ENCODE measurements around the gene CACNA2D1.

CACNA2D1 gene

DNA sequence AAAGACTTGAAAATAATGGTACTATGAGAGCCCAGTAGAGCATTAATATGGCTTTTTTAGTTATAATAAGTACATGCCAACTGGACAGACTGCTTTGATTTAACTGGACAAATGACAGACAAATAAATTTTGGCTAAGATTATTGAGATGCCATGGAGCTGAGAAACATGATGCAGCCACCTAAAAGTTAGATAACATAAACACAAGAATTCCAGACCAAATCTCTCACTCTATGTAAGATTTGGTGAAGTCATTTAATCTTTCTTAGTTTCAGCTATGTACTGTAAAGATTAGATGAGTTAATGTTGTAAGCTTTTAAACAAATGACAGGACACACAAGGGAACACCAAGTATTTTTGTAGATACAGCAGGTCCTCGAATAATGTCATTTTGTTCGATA is 118.2 kb downstream of the CACNA2D1 start:
- DNase-seq (ENCODE audit: insufficient read length, low spot score), result no peak
- no peak for FAIRE-seq
- TF ChIP-seq POLR2A (IDR thresholded peaks at IDR 0.05; ENCODE audit: low read depth, low read length), result no peak

DNA sequence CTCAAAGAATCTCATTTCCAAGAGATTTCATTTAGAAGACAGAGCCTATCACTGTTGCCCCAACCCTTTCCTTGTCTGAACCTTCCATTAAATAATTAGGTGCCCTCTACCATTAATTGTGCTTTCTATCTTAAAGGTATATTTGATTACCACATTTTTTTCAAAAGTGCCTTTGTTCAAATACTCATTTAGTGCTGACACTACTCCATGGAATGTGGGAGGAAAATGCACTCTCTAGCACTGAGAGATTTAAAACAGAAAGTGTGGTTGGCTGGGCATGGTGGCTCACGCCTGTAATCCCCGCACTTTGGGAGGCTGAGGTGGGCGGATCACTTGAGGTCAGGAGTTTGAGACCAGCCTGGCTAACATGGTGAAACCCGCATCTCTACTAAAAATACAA is 119.8 kb downstream of the CACNA2D1 start:
- DNase-seq (ENCODE audit: insufficient read length, low spot score), result no peak
- FAIRE-seq, result no peak
- no peak for TF ChIP-seq POLR2A (IDR thresholded peaks at IDR 0.05; ENCODE audit: low read depth, low read length)

DNA sequence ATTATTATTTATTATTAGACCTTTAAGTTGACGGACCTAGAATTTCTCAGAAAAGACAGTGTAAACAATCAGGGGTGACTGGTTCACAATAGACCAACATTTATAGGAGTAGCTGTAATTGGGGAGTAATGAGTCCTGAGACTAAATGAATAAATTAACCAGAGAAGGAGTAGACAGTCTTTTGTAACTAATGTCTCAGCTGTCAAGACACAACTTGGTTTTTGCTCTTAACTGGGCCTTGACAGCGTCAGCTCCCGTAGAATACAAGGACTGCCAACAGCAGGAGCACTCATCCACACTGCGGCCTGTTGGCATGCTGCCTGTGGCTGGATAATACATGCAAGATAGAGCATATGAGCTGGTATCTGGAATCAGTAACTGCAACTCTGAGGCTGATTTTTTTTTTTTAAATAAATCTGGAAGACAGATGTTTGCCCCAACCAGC is 123.9 kb downstream of the CACNA2D1 start:
- FAIRE-seq (no peak), DNase-seq (ENCODE audit: insufficient read length, low spot score) (no peak)
- no peak for TF ChIP-seq POLR2A (IDR thresholded peaks at IDR 0.05; ENCODE audit: low read depth, low read length)

DNA sequence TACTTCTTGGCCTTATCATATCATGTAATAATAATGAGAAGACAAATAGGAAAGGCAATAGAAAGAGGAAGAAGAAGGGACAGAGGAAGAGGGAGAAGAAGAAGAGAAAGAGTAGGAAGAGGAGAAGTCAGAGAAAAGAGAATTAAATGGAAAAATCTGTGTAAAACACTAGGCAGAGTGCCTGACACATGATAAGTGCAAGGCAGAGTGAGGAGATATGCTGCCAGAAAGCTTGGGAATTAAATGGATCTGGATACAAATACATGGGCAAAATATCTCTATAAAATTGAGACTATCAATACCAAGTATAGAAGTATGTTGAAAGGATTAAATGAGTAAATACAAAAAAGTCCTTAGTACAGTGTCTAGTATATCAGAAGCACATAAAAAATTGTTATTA is 124.8 kb downstream of the CACNA2D1 start:
- no peak for TF ChIP-seq POLR2A (IDR thresholded peaks at IDR 0.05; ENCODE audit: low read depth, low read length)
- FAIRE-seq, result no peak
- DNase-seq (ENCODE audit: insufficient read length, low spot score), result no peak

DNA sequence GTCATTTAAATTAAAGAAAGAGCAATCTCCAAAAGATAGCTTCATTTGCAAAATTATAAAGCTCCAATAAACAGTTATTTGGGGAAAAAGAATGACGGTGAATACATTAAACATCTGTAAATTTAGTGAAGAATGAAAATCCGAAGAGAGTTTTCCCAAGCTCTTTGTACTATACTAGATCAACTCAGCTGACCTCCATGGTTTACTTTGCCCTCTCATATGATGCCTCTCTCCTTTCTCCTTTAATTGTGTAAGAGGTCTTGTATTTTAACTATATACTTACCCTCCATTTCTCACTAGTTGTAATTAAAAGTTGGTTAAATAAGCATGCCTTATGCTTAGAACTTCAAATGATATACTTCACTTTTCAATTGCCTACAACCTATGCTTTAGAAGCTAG is 125.8 kb downstream of the CACNA2D1 start:
- TF ChIP-seq POLR2A (IDR thresholded peaks at IDR 0.05; ENCODE audit: low read depth, low read length), result no peak
- DNase-seq (ENCODE audit: insufficient read length, low spot score) (no peak), FAIRE-seq (no peak)

DNA sequence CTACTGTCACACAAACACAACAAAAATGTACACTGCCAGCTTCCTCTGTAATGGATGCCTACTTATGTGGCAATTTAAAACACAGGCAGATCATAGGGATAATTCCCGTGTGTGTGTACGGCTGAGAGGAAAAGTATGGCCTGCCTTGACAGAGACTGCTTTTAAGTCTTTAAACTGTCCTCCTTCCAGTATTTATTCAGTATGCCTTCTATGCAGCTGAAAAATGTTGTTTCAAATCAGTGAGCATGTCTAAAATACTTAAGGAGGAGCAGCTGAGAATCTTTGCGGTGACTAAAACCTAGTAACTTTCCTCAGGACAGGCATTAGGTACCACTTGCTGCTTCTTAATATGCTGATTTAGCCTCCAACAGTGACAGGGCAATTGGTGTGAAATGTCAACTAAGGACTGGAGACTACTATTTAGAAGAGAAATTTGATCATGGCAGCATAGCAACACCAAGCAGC is 126.3 kb downstream of the CACNA2D1 start:
- no peak for FAIRE-seq
- no peak for TF ChIP-seq POLR2A (IDR thresholded peaks at IDR 0.05; ENCODE audit: low read depth, low read length)

DNA sequence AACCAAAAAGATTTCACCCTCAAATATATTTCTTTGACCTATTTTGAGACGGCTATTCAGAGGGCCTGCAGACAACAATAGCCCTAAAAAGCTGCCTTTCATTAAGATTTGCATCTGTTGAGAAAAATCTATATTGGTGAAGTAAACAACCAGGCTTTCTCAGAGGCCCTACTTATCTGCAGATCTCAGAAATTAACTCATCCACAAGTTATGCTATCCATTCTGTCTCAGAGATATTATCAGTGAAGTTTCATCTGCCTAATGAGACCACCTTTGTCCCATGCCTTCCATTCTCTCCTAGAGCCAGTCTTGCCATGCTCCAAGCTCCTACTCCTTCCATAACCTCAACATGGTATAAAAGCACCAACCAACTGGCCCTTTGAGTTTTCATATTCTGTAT is 130.3 kb downstream of the CACNA2D1 start:
- no peak for DNase-seq (ENCODE audit: insufficient read length, low spot score)
- no peak for TF ChIP-seq POLR2A (IDR thresholded peaks at IDR 0.05; ENCODE audit: low read depth, low read length)
- no peak for FAIRE-seq

More for the DNA sequence above, 126.3 kb downstream of the CACNA2D1 start:
- no peak for DNase-seq (ENCODE audit: insufficient read length, low spot score)

DNA sequence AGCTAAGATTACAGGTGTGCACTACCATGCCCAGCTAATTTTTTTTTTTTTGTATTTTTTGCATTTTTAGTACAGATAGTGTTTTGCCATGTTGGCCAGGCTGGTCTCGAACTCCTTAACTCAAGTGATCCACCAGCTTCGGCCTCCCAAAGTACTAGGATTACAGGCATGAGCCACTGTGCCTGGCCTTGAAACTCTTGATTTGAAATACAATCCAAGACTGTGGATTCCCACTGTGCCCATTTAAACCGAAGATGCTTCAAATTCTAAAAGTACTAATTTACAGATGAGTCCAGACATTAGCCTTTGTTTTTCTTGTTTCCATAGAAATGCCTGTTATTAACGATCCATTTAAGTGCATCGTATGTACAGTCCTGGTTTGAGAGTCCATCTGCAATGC is 130.9 kb downstream of the CACNA2D1 start:
- no peak for DNase-seq (ENCODE audit: insufficient read length, low spot score)
- no peak for FAIRE-seq
- TF ChIP-seq POLR2A (IDR thresholded peaks at IDR 0.05; ENCODE audit: low read depth, low read length), result no peak

DNA sequence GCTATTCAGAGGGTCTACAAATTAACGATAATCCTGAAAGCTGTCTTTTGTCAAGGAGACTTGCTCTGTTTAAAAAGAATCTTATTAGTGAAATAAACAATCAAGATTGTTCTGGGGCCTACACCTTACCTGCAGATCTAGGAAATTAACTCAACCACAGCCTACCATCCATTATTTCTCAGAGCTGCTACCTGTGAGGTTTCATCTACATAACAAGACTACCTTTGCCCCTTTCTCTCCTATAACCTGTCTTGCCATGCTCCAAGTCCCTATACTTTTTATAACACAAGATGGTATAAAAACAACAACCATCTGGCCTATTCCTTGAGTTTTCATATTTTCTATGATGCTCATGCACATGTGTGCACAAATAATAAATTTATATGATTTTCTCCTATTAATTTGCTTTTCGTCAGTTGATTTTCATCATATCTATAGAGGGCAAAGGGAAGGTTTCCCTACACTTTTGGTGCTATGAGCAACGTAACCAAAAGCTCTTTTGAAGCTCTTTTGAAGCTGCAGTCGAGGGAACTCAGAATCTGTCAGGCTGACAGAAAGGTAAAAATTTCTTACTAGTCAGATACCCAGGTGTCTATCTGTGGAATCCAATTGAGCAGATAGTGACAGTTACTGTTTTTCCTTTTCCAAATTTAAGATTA is 138.1 kb downstream of the CACNA2D1 start:
- no peak for DNase-seq (ENCODE audit: insufficient read length, low spot score)
- no peak for FAIRE-seq
- no peak for TF ChIP-seq POLR2A (IDR thresholded peaks at IDR 0.05; ENCODE audit: low read depth, low read length)

DNA sequence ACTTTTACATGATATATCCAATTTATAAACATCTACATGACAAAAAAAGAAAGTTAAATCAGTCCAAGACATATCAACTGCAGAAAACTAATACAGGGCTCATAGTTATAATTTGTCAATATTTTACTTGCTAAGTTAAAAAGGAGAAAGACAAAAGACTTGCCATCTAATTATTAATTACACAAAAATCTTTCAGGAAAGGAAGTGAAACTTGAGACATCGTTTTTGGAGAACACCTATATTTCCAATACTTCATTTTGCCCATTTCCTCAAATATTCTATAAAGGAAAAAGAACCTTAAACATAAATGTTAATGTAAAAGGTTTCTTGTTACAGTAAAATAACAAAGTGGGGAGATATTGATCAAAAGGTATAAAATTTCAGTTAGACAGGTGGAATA is 148.7 kb downstream of the CACNA2D1 start:
- no peak for FAIRE-seq
- DNase-seq (ENCODE audit: insufficient read length, low spot score), result no peak
- no peak for TF ChIP-seq POLR2A (IDR thresholded peaks at IDR 0.05; ENCODE audit: low read depth, low read length)

DNA sequence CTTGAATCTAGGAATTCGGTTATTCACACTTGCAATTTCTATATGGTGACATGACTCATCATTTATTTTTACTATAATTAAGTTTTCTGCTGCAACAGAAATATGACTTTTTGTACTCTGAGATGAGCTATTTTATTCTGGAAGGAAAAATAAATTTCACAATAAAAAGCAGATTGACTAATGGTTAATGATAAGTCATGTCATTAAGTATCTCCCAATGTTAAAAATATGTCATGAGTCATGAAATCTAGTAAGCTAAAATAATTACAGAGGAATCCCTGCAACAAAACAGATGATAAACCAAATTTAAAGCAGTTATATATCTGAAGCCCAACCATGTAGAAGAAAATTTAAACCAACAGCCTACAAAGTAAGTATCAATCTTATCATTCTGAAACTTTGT is 149.2 kb downstream of the CACNA2D1 start:
- FAIRE-seq (no peak), DNase-seq (ENCODE audit: insufficient read length, low spot score) (no peak)

DNA sequence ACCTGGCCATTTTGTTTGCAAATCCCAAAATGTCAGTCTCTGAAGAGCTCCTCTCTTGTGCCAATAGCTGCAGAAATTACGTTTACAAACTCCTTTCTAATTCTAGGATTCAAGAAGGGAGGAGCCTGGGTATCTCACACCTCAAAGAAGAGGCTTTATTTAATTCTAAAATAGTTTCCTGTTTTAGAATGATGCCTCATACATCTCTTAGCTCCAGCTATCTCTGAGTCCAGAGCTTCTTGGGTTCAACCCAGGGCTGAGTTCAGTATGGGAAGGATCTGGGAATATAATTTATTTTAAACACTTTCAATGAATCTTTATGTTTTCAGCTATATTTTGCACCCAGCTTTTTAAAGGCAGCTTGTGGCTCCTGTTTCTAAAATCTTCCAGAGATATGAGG is 150.1 kb downstream of the CACNA2D1 start:
- DNase-seq (ENCODE audit: insufficient read length, low spot score) (no peak), FAIRE-seq (no peak)
- TF ChIP-seq POLR2A (IDR thresholded peaks at IDR 0.05; ENCODE audit: low read depth, low read length), result no peak

More for the DNA sequence above, 149.2 kb downstream of the CACNA2D1 start:
- TF ChIP-seq POLR2A (IDR thresholded peaks at IDR 0.05; ENCODE audit: low read depth, low read length), result no peak

DNA sequence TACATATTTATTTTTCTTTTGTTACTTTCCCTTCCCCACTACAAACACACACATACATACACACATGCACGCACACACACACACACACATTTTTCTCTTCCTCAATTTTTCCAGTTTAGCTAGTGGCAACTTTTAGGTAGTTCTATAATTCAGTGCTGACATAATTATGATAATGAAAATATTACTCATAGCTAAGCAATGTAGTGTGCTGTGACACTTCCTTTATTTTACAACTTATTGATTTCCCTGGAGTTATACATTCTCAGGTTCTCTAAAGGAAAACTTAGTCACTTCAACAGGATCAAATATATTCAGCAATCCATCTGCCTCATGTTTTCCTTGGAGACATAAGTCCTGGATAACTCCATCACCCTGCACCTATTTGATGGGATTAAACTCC is 151.6 kb downstream of the CACNA2D1 start:
- DNase-seq (ENCODE audit: insufficient read length, low spot score) (no peak), FAIRE-seq (no peak)
- no peak for TF ChIP-seq POLR2A (IDR thresholded peaks at IDR 0.05; ENCODE audit: low read depth, low read length)

DNA sequence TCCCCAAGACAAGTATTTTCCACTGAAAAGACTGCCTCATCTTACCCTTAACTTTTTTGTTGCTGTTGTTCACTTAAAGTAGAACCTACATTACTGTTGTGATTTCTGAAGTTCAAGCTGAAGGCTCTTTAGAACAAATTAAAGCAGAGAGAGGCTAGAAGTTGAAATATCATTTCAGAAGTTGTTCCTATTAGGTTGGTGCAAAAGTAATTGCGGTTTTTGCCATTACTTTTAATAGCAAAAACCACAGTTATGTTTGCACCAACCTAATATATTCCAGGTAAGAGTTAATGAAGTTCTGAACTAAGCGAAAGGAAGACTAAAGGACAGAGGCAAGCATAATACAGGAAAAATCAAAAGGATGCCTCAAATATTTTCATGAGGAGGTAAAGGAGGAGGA is 153.7 kb downstream of the CACNA2D1 start:
- TF ChIP-seq POLR2A (IDR thresholded peaks at IDR 0.05; ENCODE audit: low read depth, low read length), result no peak
- no peak for FAIRE-seq
- no peak for DNase-seq (ENCODE audit: insufficient read length, low spot score)

DNA sequence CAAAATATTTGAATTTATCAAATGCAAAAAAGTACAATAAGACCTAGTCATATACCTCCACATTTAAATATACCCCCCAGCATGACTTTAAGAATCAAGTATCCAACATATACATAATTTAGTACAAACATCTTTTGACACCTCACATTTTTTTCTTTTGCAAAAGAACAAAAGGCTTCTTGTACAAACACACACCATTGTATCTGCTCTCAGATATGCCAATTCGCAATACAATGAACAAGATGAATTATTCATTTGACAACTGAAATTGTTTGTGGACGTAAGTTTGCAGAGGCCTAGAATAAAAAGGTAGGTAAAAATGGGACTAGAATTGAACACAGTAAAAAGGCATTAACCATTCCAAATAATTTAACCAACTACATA is 154.4 kb downstream of the CACNA2D1 start:
- DNase-seq (ENCODE audit: insufficient read length, low spot score), result no peak
- no peak for TF ChIP-seq POLR2A (IDR thresholded peaks at IDR 0.05; ENCODE audit: low read depth, low read length)
- FAIRE-seq, result no peak

DNA sequence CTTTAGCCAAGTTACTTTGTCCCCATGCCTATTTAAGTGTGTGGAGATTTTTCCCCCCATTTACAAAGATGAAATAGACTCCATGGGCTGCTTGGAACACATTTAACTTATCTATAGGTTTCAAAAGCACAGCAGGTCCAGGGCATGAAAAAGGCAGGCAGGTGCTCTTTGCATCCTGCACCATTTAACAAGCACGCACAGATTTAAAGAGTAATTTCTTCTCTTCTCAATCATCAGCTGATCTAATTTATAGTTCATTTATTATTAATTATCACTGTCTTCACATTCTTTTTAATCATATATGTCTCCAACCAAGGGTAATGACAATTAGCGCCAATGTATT is 156.8 kb downstream of the CACNA2D1 start:
- FAIRE-seq (no peak), DNase-seq (ENCODE audit: insufficient read length, low spot score) (no peak)
- no peak for TF ChIP-seq POLR2A (IDR thresholded peaks at IDR 0.05; ENCODE audit: low read depth, low read length)
